Ishikawa (cell line): ENCODE results near the gene RELN.

Experiments
- CEBPB ChIP-seq: IDR thresholded peaks from 2 replicates; pipeline ENCODE4 v1.6.1; 2012
- EGR1 ChIP-seq: IDR thresholded peaks from 2 replicates; pipeline ENCODE4 v1.6.1; 2012
- EP300 ChIP-seq: IDR thresholded peaks from 2 replicates; pipeline ENCODE4 v1.6.1; 2012; ENCODE audit warnings: borderline replicate concordance
- NFIC ChIP-seq: IDR thresholded peaks from 2 replicates; pipeline ENCODE4 v1.6.1; 2012
- RAD21 ChIP-seq: IDR thresholded peaks from 2 replicates; pipeline ENCODE4 v1.6.1; 2012; ENCODE audit warnings: low read depth
- TAF1 ChIP-seq: IDR thresholded peaks from 2 replicates; pipeline ENCODE4 v1.6.1; 2012; ENCODE audit warnings: low read depth, mild to moderate bottlenecking
- TEAD4 ChIP-seq: IDR thresholded peaks from 2 replicates; pipeline ENCODE4 v1.6.1; 2012
- YY1 ChIP-seq: IDR thresholded peaks from 2 replicates; pipeline ENCODE4 v1.6.1; 2012; ENCODE audit warnings: low read depth
- TF ChIP-seq, protein P1 (sequence below): IDR thresholded peaks from 2 replicates; pipeline ENCODE4 v1.6.1; 2012
- TF ChIP-seq, protein P2 (sequence below): IDR thresholded peaks from 2 replicates; pipeline ENCODE4 v1.6.1; 2012; ENCODE audit warnings: low read depth, mild to moderate bottlenecking
- TF ChIP-seq, protein P3 (sequence below): IDR thresholded peaks from 2 replicates; pipeline ENCODE4 v1.6.1; 2012

DNA sequence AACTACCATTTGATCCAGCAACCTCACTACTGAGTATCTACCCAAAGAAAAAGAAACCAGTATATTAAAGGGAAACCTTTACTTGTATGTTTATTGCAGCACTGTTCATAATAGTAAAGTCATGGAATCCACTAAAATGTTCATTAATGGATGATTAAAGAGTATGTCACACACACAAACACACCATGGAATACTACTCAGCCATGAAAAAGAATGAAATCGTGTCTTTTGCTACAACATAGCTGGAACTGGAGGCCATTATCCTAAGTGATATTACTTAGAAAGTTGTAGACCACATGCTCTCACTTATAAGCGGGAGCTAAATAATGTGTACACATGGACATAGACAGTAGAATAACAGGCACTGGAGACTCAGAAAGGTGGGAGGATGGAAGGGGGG lies 340.4 kb downstream of the RELN start:
- TF ChIP-seq, protein P1, sequence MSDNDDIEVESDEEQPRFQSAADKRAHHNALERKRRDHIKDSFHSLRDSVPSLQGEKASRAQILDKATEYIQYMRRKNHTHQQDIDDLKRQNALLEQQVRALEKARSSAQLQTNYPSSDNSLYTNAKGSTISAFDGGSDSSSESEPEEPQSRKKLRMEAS: no peak
- TF ChIP-seq TEAD4 (no peak), NFIC (no peak), EP300 (no peak), RAD21 (no peak), TAF1 (no peak), CEBPB (no peak), EGR1 (no peak), YY1 (no peak)
- TF ChIP-seq, protein P2, sequence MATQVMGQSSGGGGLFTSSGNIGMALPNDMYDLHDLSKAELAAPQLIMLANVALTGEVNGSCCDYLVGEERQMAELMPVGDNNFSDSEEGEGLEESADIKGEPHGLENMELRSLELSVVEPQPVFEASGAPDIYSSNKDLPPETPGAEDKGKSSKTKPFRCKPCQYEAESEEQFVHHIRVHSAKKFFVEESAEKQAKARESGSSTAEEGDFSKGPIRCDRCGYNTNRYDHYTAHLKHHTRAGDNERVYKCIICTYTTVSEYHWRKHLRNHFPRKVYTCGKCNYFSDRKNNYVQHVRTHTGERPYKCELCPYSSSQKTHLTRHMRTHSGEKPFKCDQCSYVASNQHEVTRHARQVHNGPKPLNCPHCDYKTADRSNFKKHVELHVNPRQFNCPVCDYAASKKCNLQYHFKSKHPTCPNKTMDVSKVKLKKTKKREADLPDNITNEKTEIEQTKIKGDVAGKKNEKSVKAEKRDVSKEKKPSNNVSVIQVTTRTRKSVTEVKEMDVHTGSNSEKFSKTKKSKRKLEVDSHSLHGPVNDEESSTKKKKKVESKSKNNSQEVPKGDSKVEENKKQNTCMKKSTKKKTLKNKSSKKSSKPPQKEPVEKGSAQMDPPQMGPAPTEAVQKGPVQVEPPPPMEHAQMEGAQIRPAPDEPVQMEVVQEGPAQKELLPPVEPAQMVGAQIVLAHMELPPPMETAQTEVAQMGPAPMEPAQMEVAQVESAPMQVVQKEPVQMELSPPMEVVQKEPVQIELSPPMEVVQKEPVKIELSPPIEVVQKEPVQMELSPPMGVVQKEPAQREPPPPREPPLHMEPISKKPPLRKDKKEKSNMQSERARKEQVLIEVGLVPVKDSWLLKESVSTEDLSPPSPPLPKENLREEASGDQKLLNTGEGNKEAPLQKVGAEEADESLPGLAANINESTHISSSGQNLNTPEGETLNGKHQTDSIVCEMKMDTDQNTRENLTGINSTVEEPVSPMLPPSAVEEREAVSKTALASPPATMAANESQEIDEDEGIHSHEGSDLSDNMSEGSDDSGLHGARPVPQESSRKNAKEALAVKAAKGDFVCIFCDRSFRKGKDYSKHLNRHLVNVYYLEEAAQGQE: no peak
- TF ChIP-seq, protein P3, sequence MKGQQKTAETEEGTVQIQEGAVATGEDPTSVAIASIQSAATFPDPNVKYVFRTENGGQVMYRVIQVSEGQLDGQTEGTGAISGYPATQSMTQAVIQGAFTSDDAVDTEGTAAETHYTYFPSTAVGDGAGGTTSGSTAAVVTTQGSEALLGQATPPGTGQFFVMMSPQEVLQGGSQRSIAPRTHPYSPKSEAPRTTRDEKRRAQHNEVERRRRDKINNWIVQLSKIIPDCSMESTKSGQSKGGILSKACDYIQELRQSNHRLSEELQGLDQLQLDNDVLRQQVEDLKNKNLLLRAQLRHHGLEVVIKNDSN: no peak
